Brain microvascular endothelial cell (primary cell): ENCODE data around the gene MLLT3.

ENCODE experiments used
- DNase-seq: peaks from one replicate; pipeline ENCODE4 v3.0.0-alpha.2; 2020
- H3K27ac ChIP-seq: fragments of 250-450 bp; sonication (Bioruptor Pico); 2 replicates; pipeline ENCODE4 v1.5.1; 2020; ENCODE audit warnings: mild to moderate bottlenecking, moderate library complexity
- H3K27me3 ChIP-seq: fragments of 250-450 bp; sonication (Bioruptor Pico); replicated peaks from 2 replicates; pipeline ENCODE4 v1.5.1; 2020; ENCODE audit warnings: mild to moderate bottlenecking
- H3K36me3 ChIP-seq: fragments of 250-450 bp; sonication (Bioruptor Pico); replicated peaks from 2 replicates; pipeline ENCODE4 v1.5.1; 2020; ENCODE audit warnings: mild to moderate bottlenecking
- H3K4me3 ChIP-seq: 2 replicates; pipeline ENCODE4 v1.5.1; 2011; ENCODE audit warnings: low read depth, mild to moderate bottlenecking, control low read depth, low read length, moderate library complexity
- CTCF ChIP-seq: IDR thresholded peaks from 2 replicates; pipeline ENCODE4 v1.5.1; 2011; ENCODE audit warnings: low read depth, mild to moderate bottlenecking, moderate library complexity, low read length, control low read depth, inconsistent platforms; ENCODE audit errors: missing control alignments
- in situ Hi-C: cut with HindIII; loops from 2 replicates; pipeline ENCODE4 v1.10.0; 2017; ENCODE audit warnings: low sequenced_read_pairs, low pct_ligation_motif_present

Gene MLLT3

GRCh38 chr9:20479419-20480155 lies 142.7 kb downstream of the MLLT3 start:
- Histone ChIP-seq H3K4me3 (no peak overlapping the region), H3K27ac (no peak overlapping the region)
- in situ Hi-C loops = no loop called here

GRCh38 chr9:20478786-20479185 lies 143.5 kb downstream of the MLLT3 start:
- DNase-seq = no peak
- Histone ChIP-seq H3K27ac (no peak overlapping the region), H3K27me3 (no peaks in the 10 kb centered on the region), H3K36me3 (no peaks in the 10 kb centered on the region), H3K4me3 (no peak overlapping the region)
- no peak for TF ChIP-seq CTCF
- in situ Hi-C loops = no loop called here

More at GRCh38 chr9:20479419-20480155, 142.7 kb downstream of the MLLT3 start:
- TF ChIP-seq CTCF = no peak
- Histone ChIP-seq H3K27me3 (no peaks in the 10 kb centered on the region), H3K36me3 (no peaks in the 10 kb centered on the region)
- no peak for DNase-seq

- Histone ChIP-seq H3K27ac (no peak overlapping the region), H3K36me3 (no peaks in the 10 kb centered on the region), H3K27me3 (no peaks in the 10 kb centered on the region), H3K4me3 (no peak overlapping the region)
- in situ Hi-C loops = no loop called here
- peak; percentile 28 for DNase-seq
- no peak for TF ChIP-seq CTCF
Observed at GRCh38 chr9:20477940-20478620, 144.2 kb downstream of the MLLT3 start.

GRCh38 chr9:20476912-20477521 lies 145.3 kb downstream of the MLLT3 start:
- in situ Hi-C loops = no loop called here
- no peak overlapping the region for H3K27ac ChIP-seq
- no peaks in the 10 kb centered on the region for H3K36me3 ChIP-seq
- no peak overlapping the region for H3K4me3 ChIP-seq
- peak; percentile 47 for DNase-seq
- no peak for TF ChIP-seq CTCF
- no peaks in the 10 kb centered on the region for H3K27me3 ChIP-seq

- Histone ChIP-seq H3K4me3 (no peak overlapping the region), H3K36me3 (no peaks in the 10 kb centered on the region), H3K27ac (no peak overlapping the region), H3K27me3 (no peaks in the 10 kb centered on the region)
- in situ Hi-C loops = no loop called here
- TF ChIP-seq CTCF = no peak
- DNase-seq = no peak
Observed at GRCh38 chr9:20474496-20474895, 147.8 kb downstream of the MLLT3 start.
